Right ventricle myocardium superior (tissue), 1 donor: ENCODE data around the gene CA10. TPM values are rescaled to one million over a fixed set of nuclear protein-coding genes. Genes with fewer than 3 reads are reported as not detected.

Experiments used
- ATAC-seq: fragments of 200-7000 bp; cut with Tn5 transposase; one replicate; pipeline ENCODE4 v1.9.1; 2020; ENCODE audit warnings: mild to moderate bottlenecking; ENCODE audit not compliant: poor library complexity
- DNase-seq: peaks from one replicate; pipeline ENCODE4 v3.0.0-alpha.2; 2020
- intact Hi-C: fragments of 100-400 bp; cut with DNase I; formaldehyde crosslinking; loops from one replicate; pipeline ENCODE4 v1.11.2; 2022
- total RNA-seq: library from RNA; stranded (reverse); fragmentation: NEBNext Ultra II Directional; extraction: Animal tissue kit (Norgen Biotek cat#: 25700); gene quantifications from one replicate; pipeline ENCODE4 v1.2.1, GENCODE V29; 2021
- donor health status: DM: no; HTN: yes; CAD: no; lungs with severe emphysema.

Gene CA10
- total RNA-seq, 1 donor from 2014 or later, result not detected

DNA sequence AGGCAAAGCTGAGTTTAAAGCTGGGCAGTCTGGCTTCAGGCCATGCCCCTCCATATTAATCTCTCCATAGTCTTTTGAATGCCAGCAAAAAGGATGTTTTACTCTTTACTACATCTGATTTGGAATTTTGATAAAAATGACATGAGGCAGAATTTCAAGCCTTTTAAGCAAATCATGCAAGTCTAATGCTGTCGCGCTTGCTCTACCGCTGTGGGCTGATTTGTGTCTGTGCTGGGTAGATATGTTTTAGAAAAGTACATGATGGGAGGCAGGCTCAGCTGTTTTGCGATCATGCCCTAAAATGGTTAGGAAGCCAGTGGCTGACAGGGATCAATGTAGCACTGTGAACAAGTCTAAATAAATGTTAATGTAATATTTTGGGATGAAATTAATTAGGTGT lies 311.9 kb downstream of the CA10 start:
- ATAC-seq, result no peak
- no peak for DNase-seq
- intact Hi-C loops, result no loop called here

- no peak for ATAC-seq
- intact Hi-C loops, result no loop called here
- no peak for DNase-seq
Measured at GRCh38 chr17:51845776-51846175, 312.7 kb downstream of the CA10 start.

DNA sequence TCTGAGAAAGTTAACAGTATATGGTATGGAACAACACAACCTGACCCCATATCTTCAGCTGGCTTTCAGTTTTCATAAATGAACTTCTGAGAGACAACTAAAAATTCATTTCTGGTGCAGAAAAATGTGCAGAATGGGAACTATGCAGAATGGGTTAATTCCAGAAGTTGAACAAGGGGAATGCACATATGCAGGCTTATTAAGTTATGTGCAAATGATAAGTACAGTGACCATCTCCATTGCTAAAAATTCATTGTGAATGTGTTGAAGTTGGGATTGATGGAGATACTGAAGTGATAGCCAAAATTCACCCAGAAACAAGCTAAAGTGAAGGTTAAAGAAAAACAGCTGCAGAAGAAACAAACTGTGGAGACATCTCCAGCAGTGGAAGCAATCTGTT lies 315.8 kb downstream of the CA10 start:
- intact Hi-C loops, result no loop called here
- ATAC-seq (no peak), DNase-seq (no peak)

GRCh38 chr17:51841669-51842068 lies 316.8 kb downstream of the CA10 start:
- DNase-seq (no peak), ATAC-seq (no peak)
- intact Hi-C loops, result no loop called here

DNA sequence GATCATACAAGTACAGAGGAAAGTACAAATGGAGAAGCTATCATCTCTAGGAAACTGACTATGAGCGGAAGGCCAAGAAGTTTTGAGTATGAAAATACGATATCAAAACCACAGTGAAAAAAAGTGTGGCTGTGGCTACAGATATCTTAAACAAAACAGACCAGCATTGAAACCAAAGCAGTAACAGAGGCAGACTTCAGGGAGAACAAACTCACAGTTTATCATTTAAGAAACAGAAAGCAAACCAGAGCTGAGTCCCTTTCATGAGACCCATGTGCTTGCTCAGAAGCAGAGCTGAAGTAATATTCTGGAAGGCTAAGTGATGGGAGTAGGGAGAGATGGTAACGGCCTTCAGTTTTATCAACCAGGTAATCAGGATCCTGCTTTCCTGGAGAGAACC lies 317.8 kb downstream of the CA10 start:
- intact Hi-C loops, result no loop called here
- no peak for DNase-seq
- ATAC-seq, result no peak

- no peak for ATAC-seq
- DNase-seq, result no peak
- intact Hi-C loops, result no loop called here
Measured at GRCh38 chr17:51833620-51834019, 324.9 kb downstream of the CA10 start.

DNA sequence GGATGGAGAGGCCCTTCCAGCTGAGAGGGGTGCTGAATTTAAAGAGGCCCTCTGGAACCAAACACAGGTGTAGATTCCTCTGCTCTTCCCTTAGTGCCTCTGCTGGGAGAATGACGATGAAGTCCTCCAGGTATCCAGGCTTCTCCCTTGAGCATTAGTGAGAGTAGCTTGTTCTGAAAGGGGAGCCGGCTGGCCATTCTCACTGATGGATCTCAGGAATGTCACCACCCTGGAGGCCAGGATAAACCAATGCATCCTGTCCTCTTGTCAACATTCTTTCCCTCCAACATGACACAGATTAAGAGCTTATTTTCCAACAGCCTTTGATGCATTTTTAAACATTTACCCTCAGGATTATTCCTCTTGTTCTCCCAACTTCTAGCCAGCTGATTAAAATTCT lies 325.5 kb downstream of the CA10 start:
- DNase-seq (no peak), ATAC-seq (no peak)
- intact Hi-C loops, result no loop called here

DNA sequence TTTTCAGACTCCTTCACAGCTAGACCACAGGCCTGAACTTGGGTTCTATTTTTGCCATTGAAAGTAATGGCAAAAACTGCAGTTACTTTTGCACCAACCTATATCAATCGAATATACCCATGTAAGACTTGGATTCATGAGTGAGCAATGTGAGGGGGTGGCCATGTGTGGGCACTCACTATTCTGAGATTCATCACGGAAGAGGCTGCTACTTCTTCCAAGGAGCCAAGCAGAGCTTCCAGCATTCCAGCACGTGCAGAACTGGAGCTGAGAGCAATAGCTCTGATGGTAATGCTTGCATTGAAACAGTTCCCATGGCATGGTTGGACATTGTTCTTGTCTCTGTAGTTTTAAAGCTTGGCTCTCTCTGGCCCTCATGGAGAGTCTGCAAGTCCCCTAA lies 327.6 kb downstream of the CA10 start:
- DNase-seq (no peak), ATAC-seq (no peak)
- intact Hi-C loops, result no loop called here

- no peak for DNase-seq
- ATAC-seq, result no peak
- intact Hi-C loops, result no loop called here
Measured at GRCh38 chr17:51830451-51830850, 328.1 kb downstream of the CA10 start.

DNA sequence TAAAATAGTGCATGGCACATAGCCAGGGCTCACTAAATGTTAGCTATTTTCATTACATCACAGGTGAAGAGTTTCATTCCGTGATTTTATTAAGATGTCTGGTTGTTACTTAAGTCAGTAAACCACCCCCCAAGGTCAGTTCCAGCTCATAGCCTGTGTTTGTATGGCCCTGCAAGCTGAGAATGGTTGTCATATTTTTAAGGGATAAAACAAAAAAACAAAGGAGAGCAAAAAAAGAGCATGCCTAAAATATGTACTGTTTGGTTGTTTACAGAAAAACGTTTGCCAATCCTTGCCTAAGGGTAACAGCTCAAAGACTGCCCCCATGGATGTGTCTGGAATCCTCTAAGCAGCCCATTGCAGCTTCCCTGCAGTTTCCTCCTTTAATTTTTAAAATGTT lies 329.6 kb downstream of the CA10 start:
- ATAC-seq, result no peak
- intact Hi-C loops, result no loop called here

GRCh38 chr17:51827140-51827539 lies 331.4 kb downstream of the CA10 start:
- intact Hi-C loops, result no loop called here
- DNase-seq (no peak), ATAC-seq (no peak)

More for the DNA sequence above, 329.6 kb downstream of the CA10 start:
- no peak for DNase-seq

- intact Hi-C loops, result no loop called here
- ATAC-seq (no peak), DNase-seq (no peak)
Measured at GRCh38 chr17:51820766-51821165, 337.7 kb downstream of the CA10 start.

DNA sequence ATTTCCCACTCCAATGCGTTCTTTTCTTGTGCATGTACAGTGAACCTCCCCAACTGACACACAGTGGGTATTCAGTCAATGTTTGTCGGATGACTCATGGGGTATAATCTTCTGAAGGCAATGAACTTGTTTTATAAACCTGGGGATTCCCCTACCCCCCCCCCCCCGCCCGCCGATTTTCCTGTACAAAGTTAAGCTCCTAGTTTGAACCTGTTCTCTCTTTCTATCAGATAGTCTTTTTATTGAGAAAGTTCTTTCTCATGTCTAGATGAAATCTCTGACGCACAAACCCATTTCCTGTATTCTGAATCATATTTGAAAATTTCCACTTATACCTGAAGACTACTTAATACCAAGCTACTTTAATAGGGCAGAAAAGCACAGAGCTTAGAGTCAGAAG lies 338.3 kb downstream of the CA10 start:
- no peak for ATAC-seq
- intact Hi-C loops, result no loop called here

DNA sequence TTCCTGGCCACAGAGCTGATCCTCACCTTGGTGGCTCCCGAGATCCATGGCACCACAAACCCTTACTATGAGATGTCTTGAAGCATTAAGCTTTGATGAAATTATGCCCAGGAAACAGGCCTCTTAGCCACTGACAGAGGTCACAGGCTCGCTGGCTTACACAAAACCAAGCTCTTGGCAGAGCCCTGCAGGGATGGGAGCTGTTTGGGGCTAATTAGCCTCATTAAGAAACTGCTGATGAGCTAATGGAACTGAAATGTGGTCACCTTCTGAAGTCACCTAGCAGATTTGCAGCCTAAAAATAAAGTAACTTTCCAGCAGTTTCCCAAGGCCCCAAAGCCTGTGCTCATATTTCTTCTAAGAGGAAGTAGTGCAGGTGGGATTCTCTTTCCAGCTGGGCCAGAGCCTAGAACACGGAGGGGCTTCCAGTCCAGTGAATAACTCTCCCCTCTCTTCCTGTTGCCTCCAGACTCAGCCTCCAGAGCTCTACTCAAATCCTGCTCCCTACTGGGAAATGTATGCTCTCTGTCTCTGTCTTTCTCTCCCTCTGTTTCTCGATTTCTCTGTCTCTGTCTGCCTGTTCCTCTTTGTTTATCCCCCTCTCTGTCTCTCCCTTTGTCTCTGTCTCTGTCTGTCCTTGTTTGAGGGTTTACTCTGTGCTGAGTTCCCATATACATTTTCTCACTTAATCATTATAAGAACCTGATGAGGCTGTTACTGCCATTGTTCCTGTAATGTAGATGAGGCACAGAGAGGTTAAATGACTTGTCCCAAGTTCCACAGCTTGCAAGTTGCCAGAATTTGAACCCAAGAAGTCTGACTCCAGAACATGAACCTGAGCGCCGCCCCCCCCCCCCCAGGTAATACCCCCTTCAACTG lies 338.9 kb downstream of the CA10 start:
- DNase-seq (no peak), ATAC-seq (no peak)
- intact Hi-C loops, result no loop called here

More for the DNA sequence above, 338.3 kb downstream of the CA10 start:
- DNase-seq, result no peak

- DNase-seq, result no peak
- no peak for ATAC-seq
- intact Hi-C loops, result no loop called here
Measured at GRCh38 chr17:51818777-51819176, 339.7 kb downstream of the CA10 start.

GRCh38 chr17:51817955-51818354 lies 340.6 kb downstream of the CA10 start:
- intact Hi-C loops, result no loop called here
- ATAC-seq, result no peak
- DNase-seq, result no peak

DNA sequence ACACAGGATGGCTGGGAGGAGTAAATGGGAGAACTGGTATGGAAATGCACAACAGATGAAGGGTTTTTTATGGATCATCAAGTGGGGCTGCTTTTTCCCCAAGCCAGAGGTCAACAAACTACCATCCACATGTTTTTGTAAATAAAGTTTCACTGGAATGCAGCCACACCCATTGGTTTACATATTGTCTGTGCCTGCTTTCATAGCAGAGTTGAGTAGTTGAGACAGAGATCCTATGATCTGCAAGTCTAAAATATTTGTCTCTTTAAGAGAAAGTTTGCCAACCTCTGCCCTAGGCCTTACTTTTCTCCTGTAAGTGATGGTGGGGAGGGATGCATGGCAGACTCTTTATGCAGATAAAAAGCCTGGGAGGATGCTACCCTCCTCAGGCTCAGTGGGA lies 341.4 kb downstream of the CA10 start:
- intact Hi-C loops, result no loop called here
- DNase-seq, result no peak

DNA sequence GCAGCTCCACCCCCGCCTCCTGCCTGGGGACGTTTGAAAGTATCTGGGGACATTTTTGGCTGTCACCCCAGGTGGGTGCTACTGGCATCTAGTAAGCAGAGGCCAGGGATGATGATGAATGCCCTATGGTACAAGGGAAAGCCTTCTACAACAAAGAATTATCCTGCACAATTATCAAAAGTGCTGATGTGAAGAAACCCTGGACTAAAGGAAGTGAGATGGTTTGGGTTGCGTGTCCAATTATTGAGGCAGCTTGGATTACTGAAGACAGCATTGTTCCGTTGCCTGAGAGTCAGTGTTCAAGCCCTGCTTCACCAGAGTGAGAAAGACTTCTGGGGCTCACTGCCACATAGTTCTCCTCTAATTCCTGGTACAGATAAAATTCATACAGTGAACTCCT lies 343.4 kb downstream of the CA10 start:
- DNase-seq, result no peak
- no peak for ATAC-seq
- intact Hi-C loops, result no loop called here

More for the DNA sequence above, 341.4 kb downstream of the CA10 start:
- no peak for ATAC-seq

DNA sequence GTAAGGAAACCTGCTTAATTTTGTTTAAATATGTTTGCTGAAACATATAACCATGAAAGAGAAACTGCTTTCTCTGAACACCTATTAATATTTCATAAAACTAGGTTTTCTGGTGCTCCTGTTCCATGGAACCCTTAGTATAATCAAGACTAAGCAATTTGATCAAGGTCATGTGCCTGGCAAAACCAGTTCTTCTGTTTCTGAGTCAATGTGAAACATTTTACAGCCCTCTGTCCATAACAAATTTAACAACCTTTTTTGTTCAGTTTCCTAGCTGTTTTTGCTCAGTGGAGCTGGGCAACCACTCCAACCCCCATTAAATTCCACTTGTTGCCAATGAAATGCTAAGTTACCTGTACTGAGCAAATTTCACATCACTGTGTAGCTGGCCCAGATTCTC lies 344.0 kb downstream of the CA10 start:
- intact Hi-C loops, result no loop called here

DNA sequence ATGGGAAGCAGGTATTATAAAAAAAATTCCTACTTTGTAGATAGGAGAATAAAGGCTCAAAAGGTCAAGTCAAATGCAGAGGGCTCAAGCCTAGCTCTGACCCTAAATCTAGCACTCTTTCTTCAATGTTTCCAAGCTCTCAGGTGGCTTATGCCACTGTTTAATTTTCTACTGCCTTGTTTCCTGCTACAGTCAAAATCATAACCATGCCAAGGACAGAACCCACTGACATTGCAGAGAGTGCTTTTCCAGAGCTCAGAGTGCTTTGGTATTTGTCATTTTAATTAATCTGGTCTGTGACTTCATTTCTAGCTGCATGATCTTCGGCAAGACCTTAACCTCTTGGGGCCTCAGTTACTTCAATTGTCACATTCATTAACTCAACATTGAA lies 344.7 kb downstream of the CA10 start:
- no peak for ATAC-seq
- intact Hi-C loops, result no loop called here
- DNase-seq, result no peak

More for the DNA sequence above, 344.0 kb downstream of the CA10 start:
- no peak for DNase-seq
- ATAC-seq, result no peak
